GM23338 (cell line): Measurements from ENCODE around the gene PSMD2.

ENCODE experiments used
- CREB1 ChIP-seq: fragments of 250-450 bp; sonication (Bioruptor Pico); IDR thresholded peaks from 2 replicates; pipeline ENCODE4 v1.5.0; 2020; ENCODE audit warnings: low read depth, mild to moderate bottlenecking, moderate library complexity
- POLR2AphosphoS5 ChIP-seq: IDR thresholded peaks from 2 replicates; pipeline ENCODE4 v1.6.1; 2016; ENCODE audit warnings: antibody characterized with exemption, low read depth
- TF ChIP-seq, protein P1 (sequence below), 2 experiments: fragments of 200-600 bp in 1 of 2; sonication (generic) in 1 of 2; conservative IDR thresholded peaks; 2 replicates each; pipeline versions ENCODE4 v1.5.1 to v1.6.1; 2016 to 2017; ENCODE audit warnings: antibody characterized with exemption in 2 of 2, low read depth in 2 of 2, mild to moderate bottlenecking in 2 of 2, moderate library complexity in 1 of 2

GRCh38 chr3:184259878-184260723 is 38.9 kb upstream of the PSMD2 start:
- TF ChIP-seq, protein P1, sequence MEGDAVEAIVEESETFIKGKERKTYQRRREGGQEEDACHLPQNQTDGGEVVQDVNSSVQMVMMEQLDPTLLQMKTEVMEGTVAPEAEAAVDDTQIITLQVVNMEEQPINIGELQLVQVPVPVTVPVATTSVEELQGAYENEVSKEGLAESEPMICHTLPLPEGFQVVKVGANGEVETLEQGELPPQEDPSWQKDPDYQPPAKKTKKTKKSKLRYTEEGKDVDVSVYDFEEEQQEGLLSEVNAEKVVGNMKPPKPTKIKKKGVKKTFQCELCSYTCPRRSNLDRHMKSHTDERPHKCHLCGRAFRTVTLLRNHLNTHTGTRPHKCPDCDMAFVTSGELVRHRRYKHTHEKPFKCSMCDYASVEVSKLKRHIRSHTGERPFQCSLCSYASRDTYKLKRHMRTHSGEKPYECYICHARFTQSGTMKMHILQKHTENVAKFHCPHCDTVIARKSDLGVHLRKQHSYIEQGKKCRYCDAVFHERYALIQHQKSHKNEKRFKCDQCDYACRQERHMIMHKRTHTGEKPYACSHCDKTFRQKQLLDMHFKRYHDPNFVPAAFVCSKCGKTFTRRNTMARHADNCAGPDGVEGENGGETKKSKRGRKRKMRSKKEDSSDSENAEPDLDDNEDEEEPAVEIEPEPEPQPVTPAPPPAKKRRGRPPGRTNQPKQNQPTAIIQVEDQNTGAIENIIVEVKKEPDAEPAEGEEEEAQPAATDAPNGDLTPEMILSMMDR (conservative IDR thresholded peaks at IDR 0.05; ENCODE audit: low read depth in 2 of 2) = no peak
- no peak for TF ChIP-seq CREB1 (CRISPR knock-in tag)
- TF ChIP-seq POLR2AphosphoS5 = no peak
